ENCODE measurements around the gene WNT4.

Gene WNT4

GRCh38 chr1:22143065-22144033 is at the start of gene WNT4:
Gene WNT4 (minus strand): TSS chr1:22143097. CDS start chr1:22142922, 175 bp downstream.
- DNase-seq (ENCODE audit: extremely low read depth in 1 of 2, low read depth in 1 of 2) = peak in 1 of 2 donors; percentile 8

GRCh38 chr1:22190731-22191130 is 47.8 kb upstream of the WNT4 start:
- DNase-seq (ENCODE audit: extremely low read depth in 1 of 2, low read depth in 1 of 2) = no peak

GRCh38 chr1:22190251-22190650 is 47.4 kb upstream of the WNT4 start:
- DNase-seq (ENCODE audit: extremely low read depth in 1 of 2, low read depth in 1 of 2) = no peak

- no peak for DNase-seq (ENCODE audit: extremely low read depth in 1 of 2, low read depth in 1 of 2)
Measured at GRCh38 chr1:22189619-22190018, 46.7 kb upstream of the WNT4 start.

GRCh38 chr1:22188914-22189313 is 46.0 kb upstream of the WNT4 start:
- no peak for DNase-seq (ENCODE audit: extremely low read depth in 1 of 2, low read depth in 1 of 2)

- no peak for DNase-seq (ENCODE audit: extremely low read depth in 1 of 2, low read depth in 1 of 2)
Measured at GRCh38 chr1:22188436-22188835, 45.5 kb upstream of the WNT4 start.

GRCh38 chr1:22186311-22186710 is 43.4 kb upstream of the WNT4 start:
- no peak for DNase-seq (ENCODE audit: extremely low read depth in 1 of 2, low read depth in 1 of 2)

GRCh38 chr1:22184892-22185612 is 42.2 kb upstream of the WNT4 start:
- no peak for DNase-seq (ENCODE audit: extremely low read depth in 1 of 2, low read depth in 1 of 2)

- no peak for DNase-seq (ENCODE audit: extremely low read depth in 1 of 2, low read depth in 1 of 2)
Measured at GRCh38 chr1:22184454-22184853, 41.6 kb upstream of the WNT4 start.

- no peak for DNase-seq (ENCODE audit: extremely low read depth in 1 of 2, low read depth in 1 of 2)
Measured at GRCh38 chr1:22182715-22183114, 39.8 kb upstream of the WNT4 start.

GRCh38 chr1:22179197-22179803 is 36.4 kb upstream of the WNT4 start:
- DNase-seq (ENCODE audit: extremely low read depth in 1 of 2, low read depth in 1 of 2) = no peak

GRCh38 chr1:22177354-22178003 is 34.6 kb upstream of the WNT4 start:
- no peak for DNase-seq (ENCODE audit: extremely low read depth in 1 of 2, low read depth in 1 of 2)

GRCh38 chr1:22176258-22176657 is 33.4 kb upstream of the WNT4 start:
- no peak for DNase-seq (ENCODE audit: extremely low read depth in 1 of 2, low read depth in 1 of 2)

GRCh38 chr1:22174446-22175220 is 31.7 kb upstream of the WNT4 start:
- DNase-seq (ENCODE audit: extremely low read depth in 1 of 2, low read depth in 1 of 2) = no peak

GRCh38 chr1:22171951-22172715 is 29.2 kb upstream of the WNT4 start:
- no peak for DNase-seq (ENCODE audit: extremely low read depth in 1 of 2, low read depth in 1 of 2)

GRCh38 chr1:22169816-22170215 is 26.9 kb upstream of the WNT4 start:
- DNase-seq (ENCODE audit: extremely low read depth in 1 of 2, low read depth in 1 of 2) = no peak

GRCh38 chr1:22168412-22168973 is 25.6 kb upstream of the WNT4 start:
- no peak for DNase-seq (ENCODE audit: extremely low read depth in 1 of 2, low read depth in 1 of 2)

- no peak for DNase-seq (ENCODE audit: extremely low read depth in 1 of 2, low read depth in 1 of 2)
Measured at GRCh38 chr1:22166439-22166838, 23.5 kb upstream of the WNT4 start.

All from activated CD8-positive, alpha-beta memory T cell treated with anti-CD3 and anti-CD28 coated beads for 1 hour (primary cell).